Pericardium fibroblast (primary cell): ENCODE measurements around the gene ZNF598. TPM values are rescaled to one million over a fixed set of nuclear protein-coding genes. Genes with fewer than 3 reads are reported as not detected.

Experiments used
- total RNA-seq: library from RNA; depleted of rRNA; stranded (reverse); fragments of >200 nt; gene quantifications from 2 replicates; pipeline ENCODE4 v1.2.3, GENCODE V29; 2015

The ZNF598 gene
- total RNA-seq, result 31.0 and 49.6 TPM in 2 replicates

GRCh38 chr16:2009791-2010510 is at the start of gene ZNF598:
ZNF598 (minus strand) TSS chr16:2009821.

GRCh38 chr16:2047330-2048115 is 37.9 kb upstream of the ZNF598 start, which contains the start of the genes NTHL1 and TSC2:
NTHL1 (minus strand) TSS chr16:2047834; CDS start chr16:2047823, 11 bp downstream.
TSC2 (plus strand) TSS chr16:2047985; CDS start chr16:2048616, 631 bp downstream.

GRCh38 chr16:2026461-2027023 is 16.9 kb upstream of the ZNF598 start, which contains the start of gene NHERF2:
NHERF2 (plus strand) TSS chr16:2026902; CDS start chr16:2027006, 104 bp downstream.

GRCh38 chr16:2019518-2019920 is 9.9 kb upstream of the ZNF598 start, which contains the start of gene NPW:
NPW (plus strand) TSS chr16:2019785.

GRCh38 chr16:1989209-1990100 is 20.2 kb downstream of the ZNF598 start, which contains the start of gene SYNGR3:
SYNGR3 (plus strand) TSS chr16:1989970; CDS start chr16:1990103, 133 bp downstream.

GRCh38 chr16:1983544-1984346 is 25.9 kb downstream of the ZNF598 start, which contains the start of gene GFER:
GFER (plus strand) TSS chr16:1984193; CDS start chr16:1984219, 26 bp downstream.

GRCh38 chr16:1981398-1981836 is 28.2 kb downstream of the ZNF598 start, which contains the start of gene NOXO1:
NOXO1 (minus strand) TSS chr16:1981469; CDS start chr16:1981179, 290 bp downstream.

GRCh38 chr16:1971796-1972489 is 37.7 kb downstream of the ZNF598 start, which contains the start of gene TBL3:
TBL3 (plus strand) TSS chr16:1972053; CDS start chr16:1972165, 112 bp downstream.

GRCh38 chr16:1966460-1966859 is 43.2 kb downstream of the ZNF598 start, which contains the start of gene RNF151:
RNF151 (plus strand) TSS chr16:1966856; CDS start chr16:1966882, 26 bp downstream.

GRCh38 chr16:1964506-1965395 is 44.9 kb downstream of the ZNF598 start, which contains the start of gene RPS2:
RPS2 (minus strand) TSS chr16:1964826; CDS start chr16:1964625, 201 bp downstream.

GRCh38 chr16:1959269-1960039 is 50.2 kb downstream of the ZNF598 start, which contains the start of gene NDUFB10:
NDUFB10 (plus strand) TSS chr16:1959538; CDS start chr16:1959625, 87 bp downstream.

Other genes starting within 250 kb of the ZNF598 start
- 89.0 and 91.8 TPM in 2 replicates for gene NME3, start 238.3 kb downstream of the ZNF598 start, total RNA-seq
- 3.9 and 11.9 TPM in 2 replicates for gene EME2, start 237.0 kb downstream of the ZNF598 start, total RNA-seq
- gene MRPS34, start 236.7 kb downstream of the ZNF598 start, total RNA-seq, result 85.5 and 88.4 TPM in 2 replicates
- 35.9 and 42.5 TPM in 2 replicates for gene SPSB3, start 227.2 kb downstream of the ZNF598 start, total RNA-seq
- gene NUBP2, start 226.9 kb downstream of the ZNF598 start, total RNA-seq, result 87.6 and 105 TPM in 2 replicates
- gene IGFALS, start 216.1 kb downstream of the ZNF598 start, total RNA-seq, result not detected in 2 replicates
- 16.1 and 36.5 TPM in 2 replicates for gene HAGH, start 183.0 kb downstream of the ZNF598 start, total RNA-seq
- 32.1 and 32.4 TPM in 2 replicates for gene FAHD1, start 182.6 kb downstream of the ZNF598 start, total RNA-seq
- gene MEIOB, start 137.7 kb downstream of the ZNF598 start, total RNA-seq, result 0.34 TPM in 1 of 2 replicates, not detected in the other
- gene HS3ST6, start 91.4 kb downstream of the ZNF598 start, total RNA-seq, result 0.12 and 0.34 TPM in 2 replicates
- 8.9 and 9.4 TPM in 2 replicates for gene MSRB1, start 66.6 kb downstream of the ZNF598 start, total RNA-seq
- gene RPL3L, start 55.1 kb downstream of the ZNF598 start, total RNA-seq, result not detected in 2 replicates
- gene NDUFB10, start 50.3 kb downstream of the ZNF598 start, total RNA-seq, result 234 and 254 TPM in 2 replicates
- 4,233 and 5,666 TPM in 2 replicates for gene RPS2, start 45.0 kb downstream of the ZNF598 start, total RNA-seq
- gene RNF151, start 43.0 kb downstream of the ZNF598 start, total RNA-seq, result not detected in 2 replicates
- gene TBL3, start 37.8 kb downstream of the ZNF598 start, total RNA-seq, result 27.9 and 35.8 TPM in 2 replicates
- 2.1 TPM in 1 of 2 replicates, not detected in the other for gene NOXO1, start 28.4 kb downstream of the ZNF598 start, total RNA-seq
- gene GFER, start 25.6 kb downstream of the ZNF598 start, total RNA-seq, result 11.4 and 28.1 TPM in 2 replicates
- 1.3 and 1.4 TPM in 2 replicates for gene SYNGR3, start 19.9 kb downstream of the ZNF598 start, total RNA-seq
- 1.6 and 8.7 TPM in 2 replicates for gene NPW, start 10.0 kb upstream of the ZNF598 start, total RNA-seq
- gene NHERF2, start 17.1 kb upstream of the ZNF598 start, total RNA-seq, result 19.3 and 52.7 TPM in 2 replicates
- gene NTHL1, start 38.0 kb upstream of the ZNF598 start, total RNA-seq, result 19.2 and 23.6 TPM in 2 replicates
- 33.6 and 45.9 TPM in 2 replicates for gene TSC2, start 38.2 kb upstream of the ZNF598 start, total RNA-seq
- 177 and 192 TPM in 2 replicates for gene PKD1, start 126.1 kb upstream of the ZNF598 start, total RNA-seq
- 1.9 TPM in 1 of 2 replicates, not detected in the other for gene RAB26, start 138.8 kb upstream of the ZNF598 start, total RNA-seq
- gene TRAF7, start 146.0 kb upstream of the ZNF598 start, total RNA-seq, result 59.3 and 62.7 TPM in 2 replicates
- gene CASKIN1, start 186.8 kb upstream of the ZNF598 start, total RNA-seq, result under 0.01 and 1.0 TPM in 2 replicates
- 76.2 and 97.6 TPM in 2 replicates for gene MLST8, start 195.6 kb upstream of the ZNF598 start, total RNA-seq
- 0.09 and 0.70 TPM in 2 replicates for gene BRICD5, start 201.0 kb upstream of the ZNF598 start, total RNA-seq
- 9.9 and 15.4 TPM in 2 replicates for gene PGP, start 205.0 kb upstream of the ZNF598 start, total RNA-seq
- gene E4F1, start 213.8 kb upstream of the ZNF598 start, total RNA-seq, result 22.1 and 25.4 TPM in 2 replicates
- 0.26 TPM in 1 of 2 replicates, not detected in the other for gene DNASE1L2, start 226.6 kb upstream of the ZNF598 start, total RNA-seq
- 89.5 and 90.8 TPM in 2 replicates for gene ECI1, start 241.8 kb upstream of the ZNF598 start, total RNA-seq